H1 (cell line): ENCODE data around the gene WWP2. TPM values are rescaled to one million over a fixed set of nuclear protein-coding genes. Genes with fewer than 3 reads are reported as not detected.

Source experiments
- CBX5 ChIP-seq: fragments of 300-800, 300-1000 bp; sonication (generic); IDR thresholded peaks from 2 replicates; pipeline ENCODE4 v1.7.1; 2016; ENCODE audit warnings: antibody characterized with exemption, low read length, low read depth
- CEBPB ChIP-seq: IDR thresholded peaks from 2 replicates; pipeline ENCODE4 v1.6.1; 2012; ENCODE audit warnings: low read depth, low read length
- EP300 ChIP-seq, 2 experiments: IDR thresholded peaks; 1 replicate in 1 of 2; 2 replicates in 1 of 2; pipeline ENCODE4 v1.6.1; 2011 to 2012; ENCODE audit warnings: low read depth in 2 of 2, low read length in 2 of 2, mild to moderate bottlenecking in 2 of 2, borderline replicate concordance in 1 of 2, inconsistent platforms in 1 of 2, moderate library complexity in 1 of 2
- EZH2 ChIP-seq: fragments of 200-600 bp; sonication (generic); IDR thresholded peaks from 2 replicates; pipeline ENCODE4 v1.7.1; 2012; ENCODE audit warnings: low read depth, mild to moderate bottlenecking, moderate library complexity, low read length, inconsistent platforms; ENCODE audit not compliant: severe bottlenecking
- RBBP5 ChIP-seq: IDR thresholded peaks from 2 replicates; pipeline ENCODE4 v1.7.1; 2012; ENCODE audit warnings: low read depth, mild to moderate bottlenecking, inconsistent platforms, low read length, moderate library complexity, borderline replicate concordance
- SIRT6 ChIP-seq: IDR thresholded peaks from one replicate; pipeline ENCODE4 v1.7.1; 2012; ENCODE audit warnings: low read length, inconsistent platforms
- TBP ChIP-seq: IDR thresholded peaks from 2 replicates; pipeline ENCODE4 v1.6.1; 2011; ENCODE audit warnings: low read depth, low read length, improper control_type of control experiment
- polyA plus RNA-seq, 7 experiments: library from polyadenylated mRNA; depleted of rRNA in 3 of 7; stranded (reverse) in 5 of 7; unstranded in 2 of 7; fragments of >200 nt in 5 of 7; fragments of 200-250 nt in 2 of 7; gene quantifications; 1 replicate in 5 of 7; 2 replicates in 1 of 7; 4 replicates in 1 of 7; pipeline versions ENCODE4 v1.2.1 to v1.2.3, GENCODE V29; 2011 to 2013; ENCODE audit warnings: missing spikeins in 2 of 7, mixed read lengths in 2 of 7
- total RNA-seq: library from RNA; stranded (reverse); fragmentation: NEBNext Ultra II Directional; extraction: Animal tissue kit (Norgen Biotek cat#: 25700); gene quantifications from 2 replicates; pipeline ENCODE4 v1.2.1, GENCODE V29; 2021

The WWP2 gene
- total and polyA plus RNA-seq, 2 of the 8 experiments (the other 6 are each of a cell fraction or from before 2014, with no cell fraction given): 14.1 to 42.2 TPM

DNA sequence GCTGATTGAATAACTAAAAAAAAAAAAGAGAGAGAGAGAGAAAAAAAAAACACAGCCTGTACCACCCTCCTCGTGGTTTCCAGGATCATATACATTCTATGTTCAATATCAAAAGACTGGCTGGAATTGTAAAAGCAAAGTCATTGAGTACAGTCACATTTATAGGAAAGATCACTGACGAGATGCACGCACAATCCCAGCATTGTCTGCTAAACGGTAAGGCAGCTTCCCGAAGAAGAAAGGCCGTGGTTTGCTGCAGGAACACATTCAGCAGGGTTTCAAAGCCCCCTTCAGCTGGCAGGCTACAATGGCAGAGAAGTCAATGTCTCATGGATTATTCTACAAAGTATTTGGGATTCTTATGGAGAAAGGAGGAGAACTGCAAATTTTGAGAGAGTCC, 45.1 kb upstream of the WWP2 start (continued):
- TF ChIP-seq CBX5 (no peak), EZH2 (no peak), CEBPB (no peak), RBBP5 (no peak), EP300 (IDR thresholded peaks at IDR 0.05; ENCODE audit: borderline replicate concordance in 1 of 2, low read depth in 2 of 2, low read length in 2 of 2) (no peak), TBP (no peak), SIRT6 (no peak)
